Smooth muscle cell (in vitro differentiated cells): ENCODE data around the gene CHST1. TPM values are rescaled to one million over a fixed set of nuclear protein-coding genes. Genes with fewer than 3 reads are reported as not detected.

ENCODE experiments used
- DNase-seq: peaks from one replicate; lab custom pipeline; 2025; ENCODE audit not compliant: unreplicated experiment; lab: John Stamatoyannopoulos, UW
- H2AFZ ChIP-seq: fragments of 200-600 bp; sonication (generic); 2 replicates; pipeline ENCODE4 v1.6.0; 2016; ENCODE audit warnings: antibody characterized with exemption, low read depth, mild to moderate bottlenecking
- H3F3A ChIP-seq: fragments of 200-600 bp; sonication (generic); 2 replicates; pipeline ENCODE4 v1.6.0; 2017; ENCODE audit warnings: antibody characterized with exemption, low read depth
- H3K27ac ChIP-seq: fragments of 200-600 bp; sonication (generic); 2 replicates; pipeline ENCODE4 v1.5.1; 2016; ENCODE audit warnings: low read depth, mild to moderate bottlenecking
- H3K27me3 ChIP-seq: fragments of 200-600 bp; sonication (generic); 2 replicates; pipeline ENCODE4 v1.6.1; 2016; ENCODE audit warnings: low read depth, mild to moderate bottlenecking
- H3K36me3 ChIP-seq: fragments of 200-600 bp; sonication (generic); 2 replicates; pipeline ENCODE4 v1.5.1; 2016; ENCODE audit warnings: low read depth
- H3K4me1 ChIP-seq: fragments of 200-600 bp; sonication (generic); 2 replicates; pipeline ENCODE4 v1.5.1; 2016; ENCODE audit warnings: low read depth
- H3K4me2 ChIP-seq: fragments of 200-600 bp; sonication (generic); 2 replicates; pipeline ENCODE4 v1.6.0; 2016; ENCODE audit warnings: mild to moderate bottlenecking
- H3K4me3 ChIP-seq: fragments of 200-600 bp; sonication (generic); 2 replicates; pipeline ENCODE4 v1.5.1; 2016; ENCODE audit warnings: mild to moderate bottlenecking
- H3K79me2 ChIP-seq: fragments of 200-600 bp; sonication (generic); 2 replicates; pipeline ENCODE4 v1.6.0; 2016; ENCODE audit warnings: low read depth, mild to moderate bottlenecking
- H3K9ac ChIP-seq: fragments of 200-600 bp; sonication (generic); 2 replicates; pipeline ENCODE4 v1.6.0; 2016; ENCODE audit warnings: low read depth
- H3K9me3 ChIP-seq: fragments of 200-600 bp; sonication (generic); replicated peaks from 2 replicates; pipeline ENCODE4 v1.5.1; 2016; ENCODE audit warnings: low read depth
- H4K20me1 ChIP-seq: fragments of 200-600 bp; sonication (generic); 2 replicates; pipeline ENCODE4 v1.6.0; 2016; ENCODE audit warnings: low read depth
- WGBS: methylation state at CpG from one replicate; pipeline ENCODE4 v1.1.7; 2016; ENCODE audit warnings: low lambda C conversion rate; 5-methylcytosine and 5-hydroxymethylcytosine counted together
- microRNA-seq: library from miRNA; unstranded; fragments of <30 nt; microRNA quantifications from one replicate; pipeline ENCODE4, GENCODE V29; 2016; ENCODE audit warnings: borderline number of aligned reads
- polyA plus RNA-seq: library from polyadenylated mRNA; unstranded; fragments of >200 nt; fragmentation: Nextera tagmentation; extraction: Ambion mirVana; gene quantifications from 2 replicates; pipeline ENCODE4 v1.2.1, GENCODE V29; 2016
- small RNA-seq: library from RNA; depleted of rRNA; stranded (forward); fragments of <200 nt; gene quantifications from one replicate; pipeline ENCODE3, GENCODE V24; 2014
- total RNA-seq: library from RNA; depleted of rRNA; stranded (reverse); fragments of >200 nt; gene quantifications from 2 replicates; pipeline ENCODE4 v1.2.3, GENCODE V29; 2014
- TF ChIP-seq, protein P1 (sequence below): fragments of 200-600 bp; sonication (generic); IDR thresholded peaks from 2 replicates; pipeline ENCODE4 v1.5.1; 2017; ENCODE audit warnings: borderline replicate concordance, mild to moderate bottlenecking, antibody characterized with exemption; ENCODE audit not compliant: insufficient read depth, poor library complexity, severe bottlenecking

The CHST1 gene
- total and polyA plus RNA-seq, 2 experiments from 2014 or later = 3.8 to 15.9 TPM

DNA sequence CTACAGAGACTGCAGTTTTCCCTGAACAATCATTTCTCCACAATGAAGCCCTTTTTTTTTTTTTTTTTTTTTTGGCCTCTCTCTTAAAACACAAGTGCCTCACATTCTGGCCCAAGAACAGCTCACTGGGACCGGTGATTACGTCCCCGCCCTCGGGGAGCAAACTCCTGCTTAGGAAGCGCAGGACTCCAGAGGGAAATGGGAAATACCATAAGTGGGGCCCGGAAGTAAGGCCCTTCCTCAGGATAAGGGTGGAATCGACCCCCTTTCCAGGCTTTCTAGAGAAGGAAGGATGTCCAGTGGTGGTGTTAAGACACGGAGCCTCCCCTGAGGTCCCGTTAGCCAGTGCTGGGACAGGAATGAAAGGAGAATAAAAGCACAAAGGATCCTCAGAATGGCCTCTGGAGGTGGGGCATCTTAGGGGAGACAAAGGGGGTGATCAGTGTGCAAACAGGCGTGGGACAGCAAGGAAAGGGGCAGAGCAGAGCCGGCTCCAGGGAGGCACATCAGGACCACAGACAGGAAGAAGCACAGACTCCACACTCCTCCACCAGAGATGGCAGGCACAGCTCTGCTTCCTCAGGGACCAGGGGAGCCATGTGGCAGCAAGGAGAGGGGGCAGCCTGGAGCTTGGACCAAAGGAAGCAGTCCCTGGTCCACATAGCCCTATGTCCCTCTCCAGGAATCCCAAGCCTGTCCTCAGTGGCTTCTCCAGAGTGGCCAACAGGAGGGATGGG, 61.3 kb downstream of the CHST1 start:
- TF ChIP-seq, protein P1, sequence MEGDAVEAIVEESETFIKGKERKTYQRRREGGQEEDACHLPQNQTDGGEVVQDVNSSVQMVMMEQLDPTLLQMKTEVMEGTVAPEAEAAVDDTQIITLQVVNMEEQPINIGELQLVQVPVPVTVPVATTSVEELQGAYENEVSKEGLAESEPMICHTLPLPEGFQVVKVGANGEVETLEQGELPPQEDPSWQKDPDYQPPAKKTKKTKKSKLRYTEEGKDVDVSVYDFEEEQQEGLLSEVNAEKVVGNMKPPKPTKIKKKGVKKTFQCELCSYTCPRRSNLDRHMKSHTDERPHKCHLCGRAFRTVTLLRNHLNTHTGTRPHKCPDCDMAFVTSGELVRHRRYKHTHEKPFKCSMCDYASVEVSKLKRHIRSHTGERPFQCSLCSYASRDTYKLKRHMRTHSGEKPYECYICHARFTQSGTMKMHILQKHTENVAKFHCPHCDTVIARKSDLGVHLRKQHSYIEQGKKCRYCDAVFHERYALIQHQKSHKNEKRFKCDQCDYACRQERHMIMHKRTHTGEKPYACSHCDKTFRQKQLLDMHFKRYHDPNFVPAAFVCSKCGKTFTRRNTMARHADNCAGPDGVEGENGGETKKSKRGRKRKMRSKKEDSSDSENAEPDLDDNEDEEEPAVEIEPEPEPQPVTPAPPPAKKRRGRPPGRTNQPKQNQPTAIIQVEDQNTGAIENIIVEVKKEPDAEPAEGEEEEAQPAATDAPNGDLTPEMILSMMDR = no peak
- WGBS = 76% methylated on average over 11 of the region's 11 CpGs
- no peaks in the 10 kb centered on the region for H4K20me1 ChIP-seq
- no peaks in the 10 kb centered on the region for H3K9me3 ChIP-seq
- H3K4me2 ChIP-seq = no peak overlapping the region
- H3K27me3 ChIP-seq = peaks cover 14% of the 10 kb centered on the region
- no peak overlapping the region for H3K27ac ChIP-seq
- no peak overlapping the region for H3K4me3 ChIP-seq
- no peak for DNase-seq
- no peaks in the 10 kb centered on the region for H3K36me3 ChIP-seq
- peaks cover 20% of the 10 kb centered on the region for H3K4me1 ChIP-seq
- no peak overlapping the region for H2AFZ ChIP-seq
- no peaks in the 10 kb centered on the region for H3K79me2 ChIP-seq
- H3K9ac ChIP-seq = no peak overlapping the region
- H3F3A ChIP-seq = no peaks in the 10 kb centered on the region

DNA sequence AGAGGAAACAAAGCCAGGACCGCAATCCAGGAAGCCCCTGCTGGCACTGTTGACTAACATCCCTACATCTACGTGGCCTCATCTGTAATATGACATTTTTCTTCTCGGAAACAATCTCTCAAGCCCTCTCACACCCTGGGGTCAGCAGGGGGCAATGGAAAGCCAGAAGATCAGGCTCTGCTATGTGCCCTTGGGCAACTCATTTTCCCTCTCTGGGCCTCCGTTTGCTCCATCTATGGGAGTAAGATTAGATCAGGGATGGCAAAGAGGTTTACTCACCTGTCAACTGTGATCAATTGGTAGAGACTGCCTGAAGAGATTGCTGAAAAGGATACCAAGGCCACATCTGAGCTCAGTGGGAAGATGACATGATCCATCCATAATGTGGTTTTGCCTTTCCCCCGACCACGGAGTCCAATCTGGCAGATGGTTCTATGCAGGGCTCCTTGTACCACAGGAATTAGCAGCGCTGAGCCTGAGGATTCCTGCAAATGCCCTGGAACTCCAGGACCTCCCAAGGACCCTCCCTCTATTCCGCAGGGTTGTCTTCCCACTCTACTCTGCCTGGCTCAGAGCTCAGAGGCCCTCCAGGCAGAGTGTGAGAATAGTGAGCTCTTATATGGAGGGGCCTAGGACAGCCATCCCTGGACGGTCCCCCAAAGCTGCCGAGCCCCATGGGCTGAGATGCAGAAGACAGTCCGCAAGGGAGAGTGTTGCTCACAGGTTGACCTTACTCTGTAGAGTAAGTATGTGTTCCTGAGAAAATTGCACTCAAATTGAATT, 66.1 kb downstream of the CHST1 start:
- H3F3A ChIP-seq = no peaks in the 10 kb centered on the region
- TF ChIP-seq, protein P1 = no peak
- H4K20me1 ChIP-seq = no peaks in the 10 kb centered on the region
- no peak overlapping the region for H3K4me2 ChIP-seq
- H3K79me2 ChIP-seq = no peaks in the 10 kb centered on the region
- WGBS = 66% methylated on average over 11 of the region's 11 CpGs
- H3K27me3 ChIP-seq = peaks cover 27% of the 10 kb centered on the region
- no peaks in the 10 kb centered on the region for H3K36me3 ChIP-seq
- no peak overlapping the region for H3K27ac ChIP-seq
- H3K4me1 ChIP-seq = peaks cover 5% of the 10 kb centered on the region
- no peaks in the 10 kb centered on the region for H3K9me3 ChIP-seq
- no peak for DNase-seq
- H3K9ac ChIP-seq = no peak overlapping the region
- H2AFZ ChIP-seq = no peak overlapping the region
- no peak overlapping the region for H3K4me3 ChIP-seq

Small RNAs within 50 kb of the gene (microRNA-seq; reads per million reads assigned to microRNA genes)
- not detected for gene MIR7154

Small RNAs within 50 kb of the gene (small RNA-seq; reads per million reads assigned to genes)
- gene MIR7154 = not detected

Other genes with a start within 250 kb of the CHST1 start
- 5.6 and 8.9 TPM in 2 replicates for gene SLC35C1, start 139.5 kb upstream of the CHST1 start, total RNA-seq
- 25.7 and 32.7 TPM in 2 replicates for gene SLC35C1, start 139.5 kb upstream of the CHST1 start, polyA plus RNA-seq
- gene CRY2, start 181.9 kb upstream of the CHST1 start, total RNA-seq = 26.1 and 27.7 TPM in 2 replicates
- 23.3 and 30.3 TPM in 2 replicates for gene CRY2, start 181.9 kb upstream of the CHST1 start, polyA plus RNA-seq
- 3.9 and 8.1 TPM in 2 replicates for gene MAPK8IP1, start 220.0 kb upstream of the CHST1 start, total RNA-seq
- 4.9 and 5.2 TPM in 2 replicates for gene MAPK8IP1, start 220.0 kb upstream of the CHST1 start, polyA plus RNA-seq
- 0.22 and 3.6 TPM in 2 replicates for gene FREY1, start 241.6 kb upstream of the CHST1 start, total RNA-seq
- gene FREY1, start 241.6 kb upstream of the CHST1 start, polyA plus RNA-seq = 0.57 TPM in 1 of 2 replicates, not detected in the other